Inflammatory macrophage treated with lipopolysaccharide for 1 hour (primary cell): ENCODE measurements around the gene ZNG1C.
"Not testable (repeated sequence)": the region's sequence is repeated elsewhere in the genome, so short reads cannot be mapped to it uniquely, and the experiment has no call there.

ENCODE experiments used
- DNase-seq, 2 donors: peaks; one replicate each; pipeline ENCODE4 v3.0.0-alpha.2; 2020 to 2022

Gene ZNG1C

DNA sequence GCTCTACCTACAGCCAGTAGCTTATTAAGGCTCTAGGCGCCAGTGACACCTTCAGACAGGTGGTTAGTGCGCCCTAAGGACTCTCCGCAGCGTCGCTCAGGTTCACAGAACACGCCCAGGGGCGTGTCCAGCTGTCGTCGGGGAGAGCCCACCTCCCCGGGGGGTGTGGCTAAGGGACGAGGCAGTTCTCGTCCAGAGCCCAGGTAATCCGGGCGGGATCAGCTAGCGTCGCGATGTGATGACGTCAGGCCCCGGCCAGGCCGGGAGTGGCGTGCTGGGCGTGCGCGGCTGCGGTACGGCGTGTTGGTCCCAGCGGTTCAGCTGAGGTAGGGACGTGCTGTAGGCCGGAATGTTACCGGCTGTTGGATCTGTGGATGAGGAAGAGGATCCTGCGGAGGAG is at the start of gene ZNG1C:
Gene ZNG1C, plus strand, starts transcription at position 301 of the 400 bp plus-strand sequence. Its CDS starts 49 bp downstream, at position 350.
- DNase-seq: not testable (repeated sequence)

DNA sequence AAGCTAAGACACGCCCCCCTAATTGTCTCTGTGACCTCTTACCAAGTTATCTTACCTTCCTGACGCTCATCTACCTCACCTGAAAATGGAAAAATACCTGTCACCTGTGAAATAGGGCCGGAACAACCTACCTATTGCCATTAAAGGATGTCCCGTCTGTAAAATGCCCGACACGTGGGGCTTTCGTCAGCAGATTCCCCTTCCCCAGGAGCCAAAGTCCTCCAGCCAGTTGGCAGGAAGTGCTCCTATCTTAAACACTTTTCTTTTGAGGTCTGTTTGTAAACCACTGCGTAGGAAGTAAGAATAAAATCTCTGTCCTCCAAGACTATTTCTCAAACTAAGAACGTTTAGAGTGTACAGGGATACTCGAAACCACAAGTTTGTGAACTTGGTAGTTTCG is 654 bp downstream of the ZNG1C start:
- DNase-seq: not testable (repeated sequence)

DNA sequence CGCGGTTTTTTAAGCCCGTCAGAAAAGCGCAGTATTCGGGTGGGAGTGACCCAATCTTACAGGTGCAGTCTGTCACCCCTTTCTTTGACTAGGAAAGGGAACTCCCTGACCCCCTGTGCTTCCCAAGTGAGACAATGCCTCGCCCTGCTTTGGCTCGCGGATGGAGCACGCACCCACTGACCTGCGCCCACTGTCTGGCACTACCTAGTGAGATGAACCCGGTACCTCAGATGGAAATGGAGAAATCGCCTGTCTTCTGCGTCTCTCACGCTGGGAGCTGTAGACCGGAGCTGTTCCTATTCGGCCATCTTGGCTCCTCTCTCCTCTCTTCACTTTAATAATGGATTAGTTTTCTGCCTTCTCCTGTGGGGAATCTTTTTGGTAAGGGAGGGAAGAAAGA is 39.3 kb downstream of the ZNG1C start:
- DNase-seq: not testable (repeated sequence)

- DNase-seq: not testable (repeated sequence)
Measured at GRCh38 chr9:68302567-68302966, 60.8 kb downstream of the ZNG1C start, which contains the start of gene FOXD4L3. Gene FOXD4L3, plus strand, starts transcription at chr9:68302867. Its CDS starts 85 bp downstream, at chr9:68302952.

- not testable (repeated sequence) for DNase-seq
Measured at GRCh38 chr9:68303771-68304170, 62.0 kb downstream of the ZNG1C start.

GRCh38 chr9:68304212-68304611 is 62.4 kb downstream of the ZNG1C start:
- not testable (repeated sequence) for DNase-seq

DNA sequence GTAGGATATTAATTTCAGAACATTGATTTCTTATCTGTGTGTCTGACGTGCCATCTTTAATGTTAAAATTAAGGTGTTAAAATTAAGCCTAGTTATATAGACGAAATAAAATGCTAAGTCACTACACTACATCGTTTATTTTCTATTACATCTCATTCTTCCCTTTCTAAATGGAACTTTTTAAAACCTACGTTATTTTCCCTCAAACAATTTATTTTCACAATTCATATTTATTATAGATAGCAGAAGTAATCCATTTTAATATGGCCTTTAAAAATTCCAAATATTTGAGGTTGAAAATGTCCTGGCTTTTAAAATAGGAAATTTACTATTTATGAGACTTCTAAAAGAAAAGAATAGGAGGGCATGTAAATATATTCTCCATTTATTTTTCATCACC is 63.0 kb downstream of the ZNG1C start:
- not testable (repeated sequence) for DNase-seq

DNA sequence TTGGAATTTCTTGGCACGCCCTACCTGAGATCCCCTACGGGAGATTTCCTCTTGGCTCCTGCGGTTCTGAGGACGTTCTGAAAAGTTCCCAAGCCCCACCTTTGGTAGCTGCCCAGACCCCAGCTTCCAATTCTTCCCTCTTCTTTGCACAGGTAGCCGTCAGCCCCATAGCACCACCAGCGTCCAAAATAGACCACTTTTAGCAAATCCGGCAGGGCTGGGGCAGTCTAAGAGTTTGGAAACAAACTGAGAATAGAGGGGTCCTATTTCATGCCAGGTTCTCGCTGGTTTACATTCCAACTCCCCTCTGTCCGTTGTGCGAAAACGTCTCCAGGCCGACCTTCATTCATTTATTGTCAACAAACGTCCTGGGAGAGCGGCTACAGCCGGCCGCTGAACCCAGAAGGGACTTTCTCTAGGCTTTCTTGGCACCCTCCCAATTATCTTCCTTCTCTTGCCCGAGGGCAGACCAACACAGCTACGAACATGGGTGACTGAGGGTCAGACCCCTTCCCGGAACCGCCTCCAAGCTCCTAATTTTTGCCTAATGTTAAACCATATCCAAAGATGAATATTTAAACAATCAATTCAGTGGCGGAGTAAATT is 64.0 kb downstream of the ZNG1C start:
- DNase-seq: not testable (repeated sequence)

DNA sequence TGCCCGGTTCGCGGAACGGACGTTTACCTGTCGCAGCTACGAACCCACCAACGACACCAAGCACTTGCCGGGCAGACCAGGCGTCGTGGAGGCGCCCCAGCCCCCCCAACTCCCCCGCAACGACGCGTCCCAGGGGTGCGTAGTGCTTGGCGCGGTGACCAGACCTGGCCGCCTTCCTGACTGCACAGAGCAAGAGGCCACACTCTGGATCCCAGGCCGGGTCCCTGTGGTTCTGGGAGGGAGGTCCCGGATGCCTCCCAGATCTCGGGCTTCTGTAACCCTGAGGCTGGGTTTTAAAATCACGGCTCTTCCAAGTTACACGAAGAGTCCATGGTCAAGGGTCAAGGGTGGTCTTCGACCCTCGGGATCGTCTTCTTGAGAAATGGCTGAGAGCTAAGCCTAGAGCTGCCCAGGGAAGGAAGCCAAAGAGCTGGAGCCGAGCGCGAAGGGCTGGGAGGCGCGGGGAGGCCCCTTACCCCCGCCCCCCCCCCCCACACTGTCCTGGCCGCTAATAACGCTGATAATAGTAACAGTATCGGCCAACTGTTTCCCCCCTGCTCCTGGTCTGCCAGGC is 64.7 kb downstream of the ZNG1C start:
- not testable (repeated sequence) for DNase-seq

DNA sequence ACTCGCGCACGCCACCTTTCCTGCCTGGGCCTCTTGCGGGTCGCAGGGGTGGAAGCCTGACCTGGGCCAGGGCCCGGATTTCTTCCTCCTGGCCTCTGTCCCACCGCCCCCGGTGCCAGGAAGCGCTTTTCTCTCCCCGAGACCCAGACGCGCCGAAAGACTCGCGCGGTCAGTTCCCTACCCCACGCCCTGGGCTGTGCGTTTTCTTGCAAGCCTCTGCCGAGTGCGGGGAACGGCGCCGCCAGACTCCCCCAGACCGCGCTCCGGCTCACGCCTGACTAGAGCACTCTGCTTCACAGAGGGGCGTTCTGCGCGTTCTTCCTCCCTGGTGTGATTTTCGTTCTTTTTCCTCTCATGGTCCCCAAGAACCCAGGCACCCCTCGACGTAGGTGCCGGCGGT is 65.3 kb downstream of the ZNG1C start:
- not testable (repeated sequence) for DNase-seq

- not testable (repeated sequence) for DNase-seq
Measured at GRCh38 chr9:68307654-68308053, 65.9 kb downstream of the ZNG1C start.

DNA sequence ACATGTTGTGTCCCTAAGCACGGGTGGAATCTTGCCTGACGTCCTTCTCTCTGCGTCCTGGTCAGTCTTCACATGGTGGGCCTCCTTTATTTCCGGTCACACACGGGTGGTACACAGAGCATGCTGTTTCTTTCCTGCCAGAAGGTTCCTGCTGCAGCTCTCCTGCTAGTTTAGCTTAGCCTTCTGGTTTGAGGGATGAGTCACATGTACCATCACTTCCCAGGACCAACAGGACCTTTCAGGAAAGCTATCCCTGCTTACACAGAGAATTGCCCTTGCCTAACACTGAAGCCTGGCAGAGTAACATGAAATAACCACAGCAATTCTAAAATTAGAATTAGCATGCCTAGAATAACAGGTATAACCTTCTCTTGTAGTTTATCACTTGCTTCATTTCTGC is 69.4 kb downstream of the ZNG1C start:
- DNase-seq: not testable (repeated sequence)

- DNase-seq: not testable (repeated sequence)
Measured at GRCh38 chr9:68318209-68318608, 76.4 kb downstream of the ZNG1C start.

GRCh38 chr9:68323749-68324148 is 82.0 kb downstream of the ZNG1C start:
- not testable (repeated sequence) for DNase-seq

- DNase-seq: not testable (repeated sequence)
Measured at GRCh38 chr9:68324518-68324917, 82.7 kb downstream of the ZNG1C start.

DNA sequence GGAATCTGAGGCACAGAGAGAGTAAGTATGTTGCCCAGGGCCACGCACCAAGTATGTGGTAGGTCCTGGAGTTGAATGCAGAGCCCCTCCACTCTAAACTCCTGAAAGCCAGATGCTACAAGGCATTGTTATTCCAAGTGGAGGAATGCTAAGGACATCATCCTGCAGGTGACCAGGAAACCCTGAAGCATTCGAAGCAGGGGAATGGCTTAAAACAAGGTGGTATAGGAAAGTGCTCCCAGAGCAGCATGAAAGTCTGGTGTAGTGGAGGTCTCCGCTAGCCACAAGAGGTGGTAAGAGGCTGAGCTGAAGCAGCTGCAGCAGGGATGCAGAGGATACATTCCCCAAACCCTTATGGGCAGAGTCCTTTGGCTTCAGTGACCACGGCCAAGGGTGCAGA is 87.3 kb downstream of the ZNG1C start:
- not testable (repeated sequence) for DNase-seq

DNA sequence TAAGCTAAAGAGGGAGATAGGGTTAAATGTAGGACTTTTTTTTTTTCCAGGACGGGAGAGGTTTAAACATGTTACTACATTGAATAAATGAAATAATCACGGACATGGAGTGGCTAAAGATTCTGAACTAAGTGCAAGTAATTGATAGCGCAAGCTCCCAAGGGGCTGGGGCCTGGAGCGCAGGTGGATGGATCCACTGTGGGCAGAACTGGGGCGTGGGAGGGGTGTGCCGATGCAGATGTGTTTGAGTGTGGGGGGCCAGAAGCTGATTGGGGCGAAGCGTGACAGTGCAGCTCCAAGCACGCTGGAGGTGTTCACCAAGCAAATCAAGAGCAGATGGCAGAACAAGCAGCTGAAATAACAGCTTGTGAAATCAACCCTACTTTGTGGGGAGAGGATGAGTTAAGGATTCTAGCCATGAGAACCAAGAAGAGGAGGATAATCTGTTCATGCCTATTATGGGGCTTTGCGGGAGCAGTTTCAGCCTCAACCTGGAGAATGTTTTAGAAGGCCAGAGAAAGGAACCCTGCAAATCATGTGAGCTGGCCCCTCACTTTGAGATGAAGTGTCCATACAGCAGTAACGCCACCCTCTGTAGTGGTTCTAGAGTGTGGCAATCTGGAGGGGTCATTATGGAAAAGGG is 88.9 kb downstream of the ZNG1C start:
- not testable (repeated sequence) for DNase-seq

DNA sequence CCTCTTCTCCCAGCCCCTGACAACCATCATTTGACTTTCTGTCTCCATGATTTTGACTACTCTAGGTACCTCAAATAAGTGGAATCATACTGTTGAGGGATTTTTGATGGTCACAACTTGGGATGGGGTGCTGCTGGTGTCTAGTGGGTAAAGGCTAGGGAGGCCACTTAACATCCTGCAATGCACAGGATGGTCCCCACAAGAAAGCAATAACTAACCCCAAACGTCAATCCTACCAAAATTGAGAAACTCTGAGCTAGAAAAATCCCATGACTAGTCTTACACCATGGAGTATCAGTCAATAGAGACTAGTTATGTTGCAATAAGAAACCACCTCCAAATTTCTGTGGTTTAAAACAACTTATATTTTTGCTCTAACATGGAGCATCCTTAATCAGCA is 90.3 kb downstream of the ZNG1C start:
- DNase-seq: not testable (repeated sequence)

DNA sequence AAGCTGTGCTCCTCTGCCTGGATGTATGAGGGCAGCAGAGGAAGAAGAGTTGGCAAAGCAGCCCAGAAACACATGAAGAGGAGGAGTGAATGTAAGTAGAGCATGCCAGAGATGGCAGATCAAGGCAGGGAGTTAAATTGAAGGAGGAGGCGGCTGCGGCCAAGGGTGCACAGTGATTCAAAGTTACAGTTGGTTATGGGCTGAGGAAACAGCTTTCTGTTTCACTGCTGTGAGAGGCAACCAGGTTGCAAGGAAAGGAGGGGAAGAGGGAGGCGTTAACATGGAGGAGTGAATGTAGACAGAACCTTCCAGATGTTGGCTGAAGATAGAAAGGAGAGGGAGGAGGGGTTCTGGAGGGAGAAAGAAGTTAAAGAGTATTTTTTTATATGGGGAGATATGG is 94.2 kb downstream of the ZNG1C start:
- not testable (repeated sequence) for DNase-seq

GRCh38 chr9:68336639-68337339 is 95.0 kb downstream of the ZNG1C start:
- not testable (repeated sequence) for DNase-seq

- not testable (repeated sequence) for DNase-seq
Measured at GRCh38 chr9:68338000-68338399, 96.2 kb downstream of the ZNG1C start.

DNA sequence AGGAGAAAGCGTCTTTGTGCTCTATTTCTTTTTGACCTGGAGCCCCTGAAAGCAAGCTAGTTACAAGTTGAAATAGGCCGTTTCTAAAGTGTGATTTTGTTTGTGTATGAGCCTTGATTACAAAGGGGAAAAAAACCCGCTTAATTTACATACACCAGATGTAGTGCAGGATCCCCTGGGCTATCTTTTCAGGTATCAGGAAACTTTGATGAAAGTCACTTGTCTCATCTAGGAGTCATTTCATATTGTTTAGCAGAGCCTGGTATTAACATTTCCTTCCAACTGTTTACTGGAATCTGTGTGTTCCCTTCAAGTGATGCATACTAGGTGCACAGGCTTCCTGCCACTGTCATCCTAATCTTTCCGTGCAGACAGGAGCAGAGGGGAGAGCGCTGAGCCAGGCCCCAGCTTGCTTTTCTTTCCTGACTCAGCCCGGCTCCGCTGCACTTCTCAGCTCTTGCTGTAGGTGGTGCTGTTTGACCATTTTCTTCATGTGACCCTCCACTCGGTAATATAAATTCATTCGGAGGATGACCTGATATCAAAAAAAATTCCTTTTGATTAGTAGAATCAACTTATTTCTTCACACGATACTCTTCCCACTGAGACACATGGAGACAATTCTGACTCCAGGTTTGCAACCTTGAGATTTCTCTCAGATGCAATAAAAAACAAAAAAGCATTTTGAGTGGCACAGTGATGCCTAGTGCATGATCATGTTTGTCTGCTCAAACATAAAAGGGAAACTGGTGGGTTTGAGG is 100.7 kb downstream of the ZNG1C start:
- not testable (repeated sequence) for DNase-seq

DNA sequence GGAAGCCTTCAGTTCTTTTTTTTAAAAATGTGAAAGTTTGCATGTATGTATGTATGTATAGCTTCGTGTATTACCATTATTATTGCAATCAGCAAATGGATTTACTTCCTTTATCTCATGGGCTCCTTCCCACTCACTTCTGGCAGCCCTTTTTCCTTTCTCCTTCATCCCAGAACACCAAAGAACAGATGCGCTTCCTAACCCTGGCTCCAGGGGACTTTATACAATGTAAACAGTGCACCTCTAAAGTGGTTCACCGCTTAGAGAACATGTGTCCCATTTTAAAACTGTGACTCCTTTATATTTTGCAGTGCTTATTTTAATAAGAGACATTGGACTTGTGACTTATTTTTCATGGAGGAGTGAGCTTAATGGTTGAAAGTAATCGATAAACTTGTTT is 101.5 kb downstream of the ZNG1C start:
- DNase-seq: not testable (repeated sequence)
